Activated CD4-positive, alpha-beta T cell treated with anti-CD3 and anti-CD28 coated beads for 48 hours (primary cell): ENCODE measurements around the gene NSUN7.

ENCODE experiments used
- DNase-seq: peaks from one replicate; pipeline ENCODE4 v3.0.0-alpha.2; 2020

NSUN7 gene

DNA sequence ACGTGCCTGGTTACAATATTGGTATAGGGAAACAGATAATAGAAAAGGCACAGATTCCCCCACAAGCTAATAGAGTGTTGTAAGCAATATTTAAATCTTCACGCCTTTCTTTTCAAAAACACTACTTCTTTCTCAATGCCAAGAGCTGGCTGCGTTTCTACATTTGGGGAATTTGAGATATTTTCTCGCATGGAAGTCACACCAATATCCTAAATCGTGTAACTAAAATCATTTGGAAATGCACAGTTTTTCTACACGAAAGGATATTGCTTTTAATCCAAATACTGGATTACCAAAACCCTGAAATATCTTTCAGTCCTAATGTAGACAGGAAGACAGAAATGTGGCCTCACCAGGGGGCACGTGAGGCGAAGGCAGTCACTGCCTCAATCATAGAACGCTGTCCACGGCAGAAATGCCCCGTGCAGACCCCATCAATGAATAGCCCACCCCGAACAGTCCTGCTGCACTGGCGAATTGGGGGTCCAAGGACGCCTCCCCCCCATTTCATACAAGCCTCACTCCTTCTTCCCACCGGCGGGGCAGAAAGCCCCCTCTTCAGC, 106.6 kb downstream of the NSUN7 start:
- no peak for DNase-seq

GRCh38 chr4:40856840-40857362, 107.1 kb downstream of the NSUN7 start:
- peak; percentile 76 for DNase-seq

DNA sequence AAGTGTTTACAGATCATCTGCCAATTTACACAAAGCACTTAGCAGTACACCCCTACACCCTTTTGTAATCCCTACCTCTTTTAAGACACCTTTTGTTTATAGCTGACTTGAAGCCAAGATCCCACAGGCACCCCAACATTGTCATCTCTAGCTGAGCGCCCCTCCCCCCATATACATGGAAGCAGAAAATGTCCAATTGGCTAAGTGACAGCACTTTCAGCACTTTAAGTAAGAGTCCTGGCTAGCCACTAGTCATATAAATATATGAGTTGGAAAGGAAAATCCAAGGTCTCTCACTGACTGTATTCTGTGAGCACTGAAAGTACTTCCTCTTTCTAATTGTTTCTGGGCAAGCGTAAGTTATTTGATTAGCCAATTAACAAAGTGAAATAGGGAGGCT, 108.2 kb downstream of the NSUN7 start:
- no peak for DNase-seq

DNA sequence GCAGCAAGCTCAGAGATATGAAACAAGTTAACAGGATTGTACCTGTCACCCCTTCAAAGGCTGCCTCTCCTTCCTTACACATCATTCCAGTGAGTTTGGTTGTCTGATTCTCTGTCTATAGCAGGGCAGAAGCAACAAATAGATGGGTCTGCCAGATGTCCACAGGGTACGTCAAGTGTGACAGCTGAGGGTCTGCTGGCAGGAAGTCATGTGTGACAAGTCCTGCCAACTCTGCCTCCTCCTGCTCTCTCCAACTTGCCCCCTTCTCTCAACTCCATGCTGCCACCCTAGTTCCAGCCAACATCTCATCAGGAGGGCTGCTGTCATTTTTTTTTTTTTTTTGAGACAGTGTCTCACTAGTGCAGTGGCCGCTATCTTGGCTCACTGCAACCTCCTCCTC, 109.2 kb downstream of the NSUN7 start:
- no peak for DNase-seq
